Embryonic facial prominence (tissue), 1 donor: ENCODE data around the gene TPMT.
"Not testable (repeated sequence)": the region's sequence is repeated elsewhere in the genome, so short reads cannot be mapped to it uniquely, and the experiment has no call there.

ENCODE experiments used
- DNase-seq: peaks from one replicate; pipeline ENCODE4 v3.0.0-alpha.2; 2016; ENCODE audit errors: extremely low spot score

Gene TPMT

DNA sequence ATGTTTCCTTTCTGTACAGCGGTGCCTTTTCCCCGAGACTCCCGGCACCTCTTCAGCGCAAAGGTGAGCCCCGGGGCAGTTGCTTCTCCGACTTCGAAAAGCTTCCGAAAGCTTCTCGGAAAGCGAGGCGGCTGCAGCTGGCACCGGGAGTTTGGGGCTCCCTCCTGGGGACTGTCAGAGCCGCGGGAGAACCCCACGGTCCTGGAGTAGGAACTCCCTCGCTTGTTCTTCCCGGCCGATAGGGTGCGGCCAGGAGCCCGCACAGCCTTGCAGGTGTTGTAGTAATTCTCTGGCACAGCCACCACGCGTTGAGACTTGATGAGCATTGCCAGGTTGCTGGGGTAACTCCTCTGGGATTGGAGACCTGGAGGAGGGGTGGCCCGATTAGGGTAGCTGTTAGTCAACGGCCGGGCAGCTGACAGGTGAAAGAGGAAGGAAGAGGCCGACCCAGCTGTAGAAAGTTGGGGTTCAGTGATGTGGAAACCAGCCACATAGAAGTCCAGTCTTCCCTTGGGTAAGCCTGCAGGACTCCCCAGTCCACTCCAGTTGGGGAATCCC lies 1.1 kb upstream of the TPMT start:
- DNase-seq, result no peak

GRCh38 chr6:18155150-18155863 lies 430 bp upstream of the TPMT start, which contains the start of gene KDM1B:
KDM1B (plus strand) TSS chr6:18155422; CDS start chr6:18159896, 4,474 bp downstream.
- peak; percentile 88 for DNase-seq

- no peak for DNase-seq
Measured at GRCh38 chr6:18153311-18153703, 1.6 kb downstream of the TPMT start.

GRCh38 chr6:18151801-18152200 lies 3.1 kb downstream of the TPMT start:
- no peak for DNase-seq

GRCh38 chr6:18151391-18151790 lies 3.5 kb downstream of the TPMT start:
- not testable (repeated sequence) for DNase-seq

- DNase-seq, result no peak
Measured at GRCh38 chr6:18148304-18149025, 6.4 kb downstream of the TPMT start.

DNA sequence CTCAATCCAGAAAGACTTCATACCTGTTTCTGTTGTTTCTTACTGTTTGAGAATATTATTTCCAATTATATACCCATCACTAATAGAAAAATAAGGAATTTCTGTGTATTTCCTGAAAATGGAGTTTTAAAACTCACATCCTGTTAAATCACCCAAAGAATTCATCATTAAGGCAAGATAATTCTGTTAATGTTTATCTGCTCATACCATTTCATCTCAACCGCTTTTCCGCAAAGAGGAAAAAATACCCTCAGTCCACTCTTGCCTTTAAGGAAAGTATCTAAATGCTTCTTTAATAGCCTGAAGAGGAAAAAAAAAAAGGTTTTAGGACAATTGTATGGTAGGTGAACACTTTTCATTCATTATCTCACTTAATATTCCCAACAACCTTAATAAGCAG lies 7.3 kb downstream of the TPMT start:
- no peak for DNase-seq

DNA sequence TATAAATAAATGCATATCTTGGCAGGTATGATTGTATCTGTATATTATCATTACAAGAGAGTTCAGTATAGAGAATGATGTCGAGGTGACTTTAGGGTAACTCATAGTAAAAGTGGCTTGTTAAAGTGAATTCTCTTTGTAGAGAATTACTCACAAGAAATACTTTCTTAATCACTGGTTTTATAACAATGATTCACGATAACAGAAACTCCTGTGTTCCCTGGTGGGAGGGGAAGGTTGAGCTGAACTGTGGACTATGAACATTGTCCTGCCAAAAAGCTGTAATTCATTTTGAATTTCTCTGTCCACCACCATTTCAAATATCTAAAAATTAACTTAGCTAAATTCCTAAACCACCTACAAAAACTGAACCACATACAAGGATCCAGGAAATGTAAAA lies 7.7 kb downstream of the TPMT start:
- DNase-seq, result no peak

- no peak for DNase-seq
Measured at GRCh38 chr6:18142591-18142861, 12.4 kb downstream of the TPMT start.

DNA sequence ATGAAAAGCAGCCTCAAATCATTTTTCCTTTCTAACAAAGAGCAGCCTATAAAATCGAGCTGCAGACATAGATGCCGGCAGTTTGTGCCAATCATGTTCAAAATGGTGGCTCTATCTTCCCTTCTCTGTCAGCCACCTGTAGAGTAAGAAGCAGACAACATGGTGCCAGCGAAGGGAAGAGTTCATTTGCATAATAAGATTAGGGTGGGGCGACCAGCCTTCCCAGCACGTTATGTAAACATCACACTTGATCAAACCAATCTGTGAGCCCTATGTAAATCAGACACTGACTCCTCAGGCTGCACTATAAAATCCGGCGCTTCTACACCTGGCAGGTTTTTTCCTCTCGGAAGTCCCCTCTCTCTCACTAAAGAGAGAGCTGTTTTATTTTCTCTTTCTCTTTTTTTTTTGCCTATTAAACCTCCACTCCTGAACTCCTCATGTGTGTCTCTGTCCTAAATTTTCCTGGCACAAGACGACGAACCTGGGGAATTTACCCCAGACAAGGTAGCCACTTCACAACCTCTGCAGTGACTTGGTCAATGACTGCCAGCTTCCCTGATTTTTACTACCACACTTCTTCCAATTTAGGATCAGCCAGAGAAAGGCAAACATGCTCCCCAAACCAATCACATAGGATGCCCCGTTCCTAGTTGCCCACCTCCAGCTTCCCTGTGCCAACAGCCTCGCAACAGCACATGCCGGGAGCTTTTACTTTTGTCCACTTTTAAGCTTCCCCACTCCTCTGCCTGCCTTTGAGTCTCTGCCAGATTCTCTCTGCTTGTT lies 12.9 kb downstream of the TPMT start:
- DNase-seq, result no peak

DNA sequence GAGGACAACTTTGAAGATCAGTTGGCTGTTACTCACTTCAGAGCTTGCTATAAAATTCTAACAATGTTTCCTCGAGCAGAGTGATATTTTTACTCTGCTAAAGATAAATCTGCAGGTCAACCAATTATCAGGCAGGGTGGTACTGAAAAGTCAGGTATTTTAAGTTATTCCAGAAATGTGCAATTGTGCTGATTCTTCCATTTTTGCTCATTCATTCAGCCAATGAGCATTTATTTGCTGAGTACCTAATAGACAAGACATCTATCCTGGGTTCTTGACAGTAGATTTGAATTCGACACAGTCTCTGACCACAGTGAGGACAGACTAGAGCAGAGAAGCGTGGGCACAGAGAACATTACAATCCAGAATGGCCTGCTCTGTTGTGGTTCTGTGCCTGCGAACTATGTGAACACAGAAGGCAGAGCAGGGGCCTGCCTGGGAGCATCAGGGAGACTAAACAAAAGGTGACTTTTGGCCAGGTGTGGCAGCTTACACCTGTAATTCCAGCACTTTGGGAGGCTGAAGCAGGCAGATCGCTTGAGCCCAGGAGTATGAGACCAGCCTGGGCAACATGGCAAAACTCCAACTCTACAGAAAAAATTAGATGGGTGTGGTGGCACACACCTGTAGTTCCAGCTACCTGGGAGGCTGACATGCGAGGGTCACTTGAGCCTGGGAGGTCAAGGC lies 14.8 kb downstream of the TPMT start:
- DNase-seq, result no peak

GRCh38 chr6:18138906-18139305 lies 16.0 kb downstream of the TPMT start:
- no peak for DNase-seq

DNA sequence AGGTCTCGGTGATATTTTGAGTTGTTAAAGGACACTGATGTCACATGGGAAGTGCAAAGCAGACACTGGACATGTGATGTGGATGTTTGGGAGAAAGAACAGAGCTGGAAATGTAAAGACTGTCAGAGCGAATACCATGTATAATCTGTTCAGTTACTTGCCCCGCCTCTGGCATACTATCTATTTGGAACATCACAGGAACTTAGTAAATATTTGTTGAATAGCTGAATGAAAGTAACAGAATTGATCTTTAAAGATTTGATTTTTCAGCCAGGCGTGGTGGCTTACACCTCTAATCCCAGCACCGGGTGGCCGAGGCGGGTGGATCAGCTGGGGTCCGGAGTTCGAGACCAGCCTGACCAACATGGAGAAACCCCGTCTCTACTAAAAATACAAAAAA lies 18.6 kb downstream of the TPMT start:
- DNase-seq, result no peak

DNA sequence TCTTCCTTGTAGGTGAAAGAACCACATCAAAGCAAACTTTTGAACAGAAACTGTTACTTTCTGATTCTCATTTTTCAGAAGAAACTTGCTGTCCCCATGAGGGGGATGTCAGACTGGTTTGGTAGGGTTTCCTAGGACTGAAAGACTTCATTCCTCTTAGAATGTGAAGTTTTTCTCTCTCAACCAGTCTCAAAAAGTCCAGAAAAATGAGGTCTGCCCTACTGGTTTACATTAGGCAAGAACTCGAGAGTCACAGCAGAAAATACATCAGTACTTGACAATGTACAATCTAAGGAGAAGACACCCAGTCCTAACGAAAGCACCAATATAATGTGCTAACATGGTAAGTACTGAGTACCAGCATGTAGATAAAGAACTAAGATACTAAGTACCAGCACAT lies 19.7 kb downstream of the TPMT start:
- DNase-seq, result no peak

- DNase-seq, result no peak
Measured at GRCh38 chr6:18132346-18132745, 22.5 kb downstream of the TPMT start.

DNA sequence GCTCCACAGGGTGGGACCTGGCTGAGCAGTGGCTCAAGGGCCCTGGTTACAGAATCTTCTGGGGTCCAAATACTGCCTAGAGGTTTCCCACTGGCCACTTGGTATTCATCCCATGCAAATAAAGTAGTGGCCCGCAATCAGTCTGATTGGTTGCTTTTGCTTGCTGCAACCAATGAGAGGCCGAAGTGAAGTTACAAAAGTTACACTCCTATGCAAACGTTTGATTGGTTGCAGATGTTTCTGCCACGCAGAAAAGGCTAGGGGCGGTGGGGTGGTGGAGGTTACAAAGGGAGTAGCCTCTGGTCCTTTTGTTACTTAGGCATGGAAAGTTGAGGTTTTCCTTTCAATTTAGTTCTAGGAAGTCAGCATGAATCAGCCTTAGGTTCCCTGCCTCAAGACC lies 28.8 kb downstream of the TPMT start:
- DNase-seq, result no peak

DNA sequence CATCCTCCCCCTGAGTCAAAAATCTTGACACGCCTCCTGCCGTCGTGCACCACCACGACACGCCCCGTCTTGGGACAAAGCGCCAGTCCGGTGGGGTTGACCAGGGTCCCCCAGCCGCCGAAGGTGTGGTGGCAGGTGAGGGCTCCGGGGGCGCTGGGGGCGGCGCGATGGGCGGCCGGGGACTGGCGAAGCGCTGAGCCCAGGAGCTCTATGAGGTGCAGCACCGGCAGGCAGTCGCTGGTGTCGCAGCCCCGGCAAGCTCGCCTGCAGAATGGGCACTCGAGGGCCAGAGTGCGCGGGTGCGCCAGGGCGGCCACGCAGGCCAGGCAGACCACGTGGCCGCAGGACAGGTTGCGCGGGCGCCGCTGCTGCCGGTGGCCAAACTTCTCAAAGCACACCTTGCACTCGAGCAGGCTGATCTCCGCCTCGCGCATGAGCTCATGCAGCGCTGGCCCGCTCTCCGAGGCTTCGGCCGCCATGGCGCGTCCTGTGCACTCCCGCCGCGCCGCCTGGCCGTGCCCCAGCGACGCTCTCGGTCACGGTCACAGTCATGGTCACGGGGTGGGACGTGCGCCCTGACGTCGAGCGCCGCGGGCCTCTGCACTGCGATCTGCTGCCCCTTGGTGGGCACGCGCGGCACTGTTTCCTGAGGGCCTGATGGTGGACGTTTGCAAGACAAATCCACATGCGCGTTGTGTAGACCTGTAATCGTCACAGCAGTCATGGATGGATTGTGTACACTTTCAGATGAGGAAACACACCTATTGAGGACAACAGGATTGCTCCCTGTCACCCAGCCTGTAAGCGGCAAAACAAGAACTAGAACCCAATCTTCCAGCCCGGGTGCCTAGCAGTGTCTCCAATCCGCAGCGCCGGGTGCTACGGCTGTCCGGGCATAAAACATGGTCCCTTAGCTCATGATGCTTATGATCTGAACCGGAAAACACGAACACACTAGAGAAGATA lies 32.5 kb downstream of the TPMT start, which contains the start of gene NHLRC1:
Gene NHLRC1, minus strand, starts transcription at position 550 of the 966 bp plus-strand sequence. Its CDS starts 71 bp downstream, at position 479.
- DNase-seq, result peak; percentile 59

DNA sequence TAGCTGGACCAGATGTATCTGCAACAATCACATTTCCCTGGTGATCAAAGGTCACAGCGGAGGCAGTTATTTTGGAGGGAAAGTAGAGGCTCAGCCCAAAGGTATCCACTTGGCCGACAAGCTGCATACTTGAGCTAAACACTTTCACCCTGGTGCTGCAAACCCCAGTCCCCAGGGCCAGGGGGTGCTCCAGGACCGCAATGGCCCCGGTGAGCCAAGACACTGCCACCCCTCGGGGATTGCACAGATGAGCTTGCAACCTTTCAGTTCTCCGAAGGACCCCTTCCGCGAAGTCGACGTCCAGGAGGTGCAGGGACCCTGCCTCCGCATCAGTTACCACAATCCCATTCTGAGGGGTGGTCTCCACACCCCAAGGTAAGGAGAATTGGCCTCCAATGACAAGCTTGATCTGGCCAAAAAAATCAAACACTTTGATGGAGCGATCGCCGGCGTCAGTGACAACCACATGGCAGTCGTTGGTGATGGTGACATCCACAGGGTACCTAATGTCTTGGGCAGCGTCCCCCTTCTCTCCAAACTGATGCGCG lies 33.2 kb downstream of the TPMT start:
- DNase-seq, result no peak

- no peak for DNase-seq
Measured at GRCh38 chr6:18119236-18119635, 35.6 kb downstream of the TPMT start.

DNA sequence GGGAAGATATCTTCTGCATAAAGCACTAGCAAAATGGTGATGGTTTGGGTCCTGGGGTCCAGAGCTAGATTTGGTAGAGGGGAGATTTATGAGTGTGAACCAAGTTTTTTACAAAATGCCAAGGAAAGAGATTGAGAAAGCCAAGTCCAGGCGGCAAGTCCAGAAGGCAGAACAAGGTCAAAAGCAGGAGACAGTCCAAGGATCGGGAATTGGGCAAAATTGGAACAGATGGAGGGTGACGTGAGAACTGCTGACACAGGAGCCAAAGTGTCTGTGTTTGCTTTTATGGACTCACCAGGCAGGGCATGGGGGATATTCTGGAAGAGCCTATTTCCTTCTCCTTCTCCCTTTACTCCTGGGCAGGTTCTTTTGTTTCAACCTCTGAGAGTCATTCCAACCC lies 36.5 kb downstream of the TPMT start:
- DNase-seq, result no peak
